GM23248 (cell line): ENCODE measurements around the gene MEGF11.

Experiments used
- EZH2 ChIP-seq: fragments of 200-600 bp; sonication (generic); IDR thresholded peaks from 2 replicates; pipeline ENCODE4 v1.6.1; 2018; ENCODE audit warnings: antibody characterized with exemption, mild to moderate bottlenecking; ENCODE audit not compliant: insufficient read depth, poor library complexity, severe bottlenecking
- EZH2phosphoT487 ChIP-seq: fragments of 200-600 bp; sonication (generic); IDR thresholded peaks from 2 replicates; pipeline ENCODE4 v1.6.1; 2018; ENCODE audit warnings: antibody characterized with exemption, moderate library complexity, mild to moderate bottlenecking, low read depth; ENCODE audit not compliant: insufficient read depth

GRCh38 chr15:66112388-66112787 is 141.2 kb downstream of the MEGF11 start:
- TF ChIP-seq EZH2 (no peak), EZH2phosphoT487 (no peak)
